Left ventricle myocardium inferior (tissue), 1 donor: Measurements from ENCODE around the gene DIPK1C. TPM values are rescaled to one million over a fixed set of nuclear protein-coding genes. Genes with fewer than 3 reads are reported as not detected.

Experiments
- DNase-seq: peaks from one replicate; pipeline ENCODE4 v3.0.0-alpha.2; 2020
- H3K27ac ChIP-seq: fragments of 200-600 bp; replicated peaks from 2 replicates; pipeline ENCODE4 v1.8.0; 2021
- H3K27me3 ChIP-seq: fragments of 200-600 bp; 2 replicates; pipeline ENCODE4 v1.8.0; 2021; ENCODE audit warnings: low read depth
- H3K36me3 ChIP-seq: fragments of 200-600 bp; 2 replicates; pipeline ENCODE4 v1.8.0; 2021
- H3K4me1 ChIP-seq: fragments of 200-600 bp; 2 replicates; pipeline ENCODE4 v1.8.0; 2021
- H3K4me3 ChIP-seq: fragments of 200-600 bp; 2 replicates; pipeline ENCODE4 v1.8.0; 2021; ENCODE audit warnings: mild to moderate bottlenecking, moderate library complexity
- H3K9me3 ChIP-seq: fragments of 200-600 bp; replicated peaks from 2 replicates; pipeline ENCODE4 v1.8.0; 2021
- CTCF ChIP-seq: fragments of 200-600 bp; IDR thresholded peaks from 2 replicates; pipeline ENCODE4 v1.8.0; 2021; ENCODE audit warnings: antibody characterized with exemption, mild to moderate bottlenecking, borderline replicate concordance
- intact Hi-C: fragments of 100-400 bp; cut with micrococcal nuclease; formaldehyde crosslinking; loops from one replicate; pipeline ENCODE4 v1.11.0; 2022
- total RNA-seq: library from RNA; stranded (reverse); fragmentation: NEBNext Ultra II Directional; extraction: Animal tissue kit (Norgen Biotek cat#: 25700); gene quantifications from one replicate; pipeline ENCODE4 v1.2.1, GENCODE V29; 2021
- donor health status: DM: no; HTN: yes; CAD: no; lungs with severe emphysema.

DIPK1C gene
- total RNA-seq, 1 donor from 2014 or later = 6.4 TPM

- TF ChIP-seq CTCF = peak; percentile 41
- H3K36me3 ChIP-seq = peaks cover 12% of the 10 kb centered on the region
- H3K27ac ChIP-seq = peak overlapping the region; percentile 95
- peak overlapping the region; percentile 87 for H3K4me3 ChIP-seq
- DNase-seq = peak; percentile 68
- H3K4me1 ChIP-seq = peaks cover 65% of the 10 kb centered on the region
- no peaks in the 10 kb centered on the region for H3K9me3 ChIP-seq
- no peaks in the 10 kb centered on the region for H3K27me3 ChIP-seq
- intact Hi-C loops = loop anchor here (5.0 kb wide), 1 partner anchor 56 kb away; no protein-coding TSS in a partner anchor
Observed at GRCh38 chr18:74496508-74497323, 39.6 kb upstream of the DIPK1C start.

GRCh38 chr18:74495581-74496507, 38.7 kb upstream of the DIPK1C start, which contains the start of gene CNDP2:
TSS of gene CNDP2 (plus strand) at chr18:74496363. CDS start at chr18:74499974, 3,611 bp downstream.
- peak; percentile 100 for DNase-seq
- H3K9me3 ChIP-seq = no peaks in the 10 kb centered on the region
- H3K36me3 ChIP-seq = peaks cover 4% of the 10 kb centered on the region
- intact Hi-C loops = loop anchor here (5.0 kb wide), 1 partner anchor 56 kb away; no protein-coding TSS in a partner anchor
- H3K27ac ChIP-seq = peak within 1 kb of the TSS; percentile 95
- TF ChIP-seq CTCF = no peak
- no peaks in the 10 kb centered on the region for H3K27me3 ChIP-seq
- peaks cover 64% of the 10 kb centered on the region for H3K4me1 ChIP-seq
- peak within 1 kb of the TSS; percentile 87 for H3K4me3 ChIP-seq

GRCh38 chr18:74494514-74494913, 37.4 kb upstream of the DIPK1C start:
- DNase-seq = no peak
- no peak for TF ChIP-seq CTCF
- Histone ChIP-seq H3K9me3 (no peaks in the 10 kb centered on the region), H3K36me3 (no peaks in the 10 kb centered on the region), H3K27me3 (no peaks in the 10 kb centered on the region), H3K27ac (peak overlapping the region; percentile 95), H3K4me3 (no peak overlapping the region), H3K4me1 (peaks cover 51% of the 10 kb centered on the region)
- intact Hi-C loops = loop anchor here (5.0 kb wide), 1 partner anchor 142 kb away; no protein-coding TSS in a partner anchor

GRCh38 chr18:74493689-74494088, 36.6 kb upstream of the DIPK1C start:
- Histone ChIP-seq H3K36me3 (no peaks in the 10 kb centered on the region), H3K27ac (peak overlapping the region; percentile 60), H3K4me1 (peaks cover 42% of the 10 kb centered on the region), H3K9me3 (no peaks in the 10 kb centered on the region), H3K4me3 (no peak overlapping the region), H3K27me3 (no peaks in the 10 kb centered on the region)
- intact Hi-C loops = loop anchor here (5.0 kb wide), 1 partner anchor 141 kb away; no protein-coding TSS in a partner anchor
- no peak for DNase-seq
- peak; percentile 82 for TF ChIP-seq CTCF

- intact Hi-C loops = loop anchor here (5.0 kb wide), 1 partner anchor 140 kb away; no protein-coding TSS in a partner anchor
- no peak overlapping the region for H3K4me3 ChIP-seq
- H3K9me3 ChIP-seq = no peaks in the 10 kb centered on the region
- H3K27me3 ChIP-seq = no peaks in the 10 kb centered on the region
- TF ChIP-seq CTCF = no peak
- peaks cover 30% of the 10 kb centered on the region for H3K4me1 ChIP-seq
- H3K27ac ChIP-seq = no peak overlapping the region
- no peaks in the 10 kb centered on the region for H3K36me3 ChIP-seq
- DNase-seq = no peak
Observed at GRCh38 chr18:74492259-74492658, 35.2 kb upstream of the DIPK1C start.
